ENCODE results near the gene GALM. TPM values are rescaled to one million over a fixed set of nuclear protein-coding genes. Genes with fewer than 3 reads are reported as not detected.

The GALM gene
- total RNA-seq, 1 experiment from 2014 or later: 10.0 TPM

GRCh38 chr2:38704664-38705063 lies 38.8 kb downstream of the GALM start:
- no peak overlapping the region for H2BK20ac ChIP-seq (ENCODE audit: low read depth, low read length, poor library complexity, severe bottlenecking)
- no peak overlapping the region for H3K4me2 ChIP-seq (ENCODE audit: insufficient read depth, insufficient read length, low read length)
- no peak overlapping the region for H2BK5ac ChIP-seq (ENCODE audit: insufficient read length, low read length)
- Mint-ChIP-seq H3K4me3 (no peak overlapping the region), H3K4me1 (peaks cover 10 to 12% of the 10 kb centered on the region in 2 experiments), H3K36me3 (ENCODE audit: insufficient read depth in 1 of 3, low read depth in 3 of 3) (no peaks in the 10 kb centered on the region), H3K27me3 (ENCODE audit: low read depth) (no peaks in the 10 kb centered on the region; the same call in 1 of the 2 replicates), H3K9me3 (no peaks in the 10 kb centered on the region), H3K27ac (no peak overlapping the region)
- no peaks in the 10 kb centered on the region for H3K79me1 ChIP-seq (ENCODE audit: insufficient read depth, low read depth, low read length, poor library complexity, severe bottlenecking)
- H4K8ac ChIP-seq (replicated peaks; ENCODE audit: insufficient read length, low read depth, low read length): no peak overlapping the region
- no peak for DNase-seq
- no peaks in the 10 kb centered on the region for H3K4me1 ChIP-seq (ENCODE audit: insufficient read depth, low read length)
- H2AK5ac ChIP-seq (ENCODE audit: insufficient read length, low read length): no peak overlapping the region
- no peak overlapping the region for H3K23ac ChIP-seq (ENCODE audit: insufficient read length, low read depth, low read length)
- H4K20me1 ChIP-seq (ENCODE audit: control insufficient read depth, insufficient read depth, insufficient read length): no peaks in the 10 kb centered on the region
- no peak overlapping the region for H2BK120ac ChIP-seq (ENCODE audit: low read depth, low read length, poor library complexity, severe bottlenecking)
- no peak overlapping the region for H3K14ac ChIP-seq (ENCODE audit: insufficient read depth, low read length)
- WGBS (ENCODE audit: extremely low coverage, insufficient read length, low lambda C conversion rate): no CpG with 5 or more reads among the region's 2 CpGs
- no peak for TF ChIP-seq CTCF (conservative IDR thresholded peaks at IDR 0.05)
- H3K23me2 ChIP-seq (ENCODE audit: insufficient read length, low read depth, low read length, poor library complexity, severe bottlenecking): no peaks in the 10 kb centered on the region
- no peak overlapping the region for H2BK12ac ChIP-seq (ENCODE audit: insufficient read length, low read depth, low read length)
- H3K79me2 ChIP-seq (ENCODE audit: insufficient read depth, low read length): no peaks in the 10 kb centered on the region
- H3K9me3 ChIP-seq (ENCODE audit: control insufficient read depth, low read depth, low read length): no peaks in the 10 kb centered on the region
- H4K91ac ChIP-seq (ENCODE audit: insufficient read length, low read depth, low read length): no peak overlapping the region
- no peak overlapping the region for H3K4ac ChIP-seq (ENCODE audit: low read depth, low read length)
- H4K5ac ChIP-seq (ENCODE audit: insufficient read length, low read depth, low read length): no peak overlapping the region
- no peak overlapping the region for H3K56ac ChIP-seq (ENCODE audit: insufficient read length, low read depth, low read length)
- no peak overlapping the region for H3K9ac ChIP-seq (ENCODE audit: extremely low read depth, insufficient read length, low read length)
- no peak overlapping the region for H3T11ph ChIP-seq (ENCODE audit: low read length)
- no peak overlapping the region for H3K27ac ChIP-seq (ENCODE audit: insufficient read length, low read depth, low read length)
- H3K27me3 ChIP-seq (ENCODE audit: insufficient read depth, low read length): no peaks in the 10 kb centered on the region
- no peak overlapping the region for H2BK15ac ChIP-seq (ENCODE audit: low read depth, low read length)
- no peak overlapping the region for H2AFZ ChIP-seq (ENCODE audit: low read length)
- no peak overlapping the region for H3K18ac ChIP-seq (ENCODE audit: insufficient read length, low read depth, low read length)

All from H9 (cell line).